GM15510 (cell line): ENCODE data around the gene HPX.

Experiments
- POLR2A ChIP-seq: IDR thresholded peaks from 3 replicates; pipeline ENCODE4 v1.6.1; 2011; ENCODE audit warnings: borderline replicate concordance; ENCODE audit not compliant: insufficient read length; ENCODE audit errors: extremely low read depth

HPX gene

GRCh38 chr11:6391537-6392134 lies 49.2 kb downstream of the HPX start:
- no peak for TF ChIP-seq POLR2A

- no peak for TF ChIP-seq POLR2A
Observed at GRCh38 chr11:6390718-6391469, 49.9 kb downstream of the HPX start.

- TF ChIP-seq POLR2A: peak; percentile 81
Observed at GRCh38 chr11:6389905-6390717, 50.7 kb downstream of the HPX start, which contains the start of gene SMPD1. SMPD1 (plus strand) TSS chr11:6390474; CDS start chr11:6390599, 125 bp downstream.

- TF ChIP-seq POLR2A: no peak
Observed at GRCh38 chr11:6388748-6389147, 52.0 kb downstream of the HPX start.

GRCh38 chr11:6387811-6388599 lies 52.8 kb downstream of the HPX start:
- no peak for TF ChIP-seq POLR2A

GRCh38 chr11:6385046-6385777 lies 55.6 kb downstream of the HPX start:
- no peak for TF ChIP-seq POLR2A
